ENCODE measurements around the gene CRADD.
"Not testable (repeated sequence)": the region's sequence is repeated elsewhere in the genome, so short reads cannot be mapped to it uniquely, and the experiment has no call there.

The CRADD gene

GRCh38 chr12:93708952-93709351 is 31.8 kb downstream of the CRADD start:
- no peak for FAIRE-seq

- no peak for FAIRE-seq
Observed at GRCh38 chr12:93709386-93709785, 32.2 kb downstream of the CRADD start.

DNA sequence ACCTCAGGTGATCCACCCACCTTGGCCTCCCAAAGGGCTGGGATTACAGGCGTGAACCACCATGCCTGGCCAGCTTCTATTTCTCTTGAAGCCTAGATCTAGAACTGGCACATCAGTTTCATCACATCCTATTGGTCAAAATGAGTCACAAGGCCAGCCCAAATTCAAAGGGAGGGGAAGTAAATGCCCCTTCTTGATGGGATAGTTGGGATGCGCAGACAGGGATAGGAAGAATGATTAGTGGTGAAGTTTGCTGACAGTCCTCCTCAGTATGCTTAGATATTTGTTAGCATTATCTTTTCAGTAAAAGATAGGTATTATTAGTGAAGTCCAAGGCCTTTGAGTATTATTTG is 33.4 kb downstream of the CRADD start:
- FAIRE-seq = no peak

GRCh38 chr12:93711502-93711901 is 34.3 kb downstream of the CRADD start:
- not testable (repeated sequence) for FAIRE-seq

- FAIRE-seq = no peak
Observed at GRCh38 chr12:93712200-93712599, 35.0 kb downstream of the CRADD start.

GRCh38 chr12:93713060-93713459 is 35.9 kb downstream of the CRADD start:
- no peak for FAIRE-seq

DNA sequence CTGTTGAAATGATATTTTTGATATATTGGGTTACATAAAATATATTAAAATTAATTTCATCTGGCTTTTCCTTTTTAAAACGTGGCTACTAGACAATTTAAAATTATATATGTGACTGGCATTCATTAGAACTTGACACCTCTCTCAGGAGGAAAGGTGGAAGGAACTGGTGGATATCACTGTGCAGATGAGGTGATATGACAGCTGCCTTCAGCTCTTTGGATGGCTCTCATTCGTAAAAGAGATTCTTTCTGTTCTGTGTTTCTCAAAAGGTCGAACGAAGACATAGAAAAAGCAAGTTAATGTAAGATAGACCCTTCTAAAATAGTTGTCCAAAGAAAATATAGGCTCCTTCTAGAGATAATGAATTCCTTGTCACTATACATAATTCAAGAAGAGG is 36.6 kb downstream of the CRADD start:
- no peak for FAIRE-seq

DNA sequence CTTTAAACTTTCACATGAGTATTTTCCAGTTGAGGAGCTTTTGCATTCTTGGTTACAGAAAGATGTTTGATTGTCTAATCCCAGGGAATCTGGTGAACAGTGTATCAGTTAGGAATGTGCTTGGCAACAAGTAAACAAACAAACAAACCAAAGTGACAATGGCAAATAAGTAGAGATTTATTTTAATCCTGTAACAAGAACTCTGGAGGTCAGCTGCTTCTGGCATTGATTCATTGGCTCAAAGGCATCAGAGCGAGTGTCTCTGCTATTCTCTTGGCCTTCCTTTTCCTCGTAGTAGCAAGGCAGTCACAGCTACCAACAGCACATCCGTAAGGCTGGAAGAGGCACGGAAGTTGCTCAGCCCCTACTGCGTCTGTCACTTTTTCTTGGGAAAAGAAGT is 37.2 kb downstream of the CRADD start:
- no peak for FAIRE-seq

- FAIRE-seq = no peak
Observed at GRCh38 chr12:93719710-93720109, 42.5 kb downstream of the CRADD start.

DNA sequence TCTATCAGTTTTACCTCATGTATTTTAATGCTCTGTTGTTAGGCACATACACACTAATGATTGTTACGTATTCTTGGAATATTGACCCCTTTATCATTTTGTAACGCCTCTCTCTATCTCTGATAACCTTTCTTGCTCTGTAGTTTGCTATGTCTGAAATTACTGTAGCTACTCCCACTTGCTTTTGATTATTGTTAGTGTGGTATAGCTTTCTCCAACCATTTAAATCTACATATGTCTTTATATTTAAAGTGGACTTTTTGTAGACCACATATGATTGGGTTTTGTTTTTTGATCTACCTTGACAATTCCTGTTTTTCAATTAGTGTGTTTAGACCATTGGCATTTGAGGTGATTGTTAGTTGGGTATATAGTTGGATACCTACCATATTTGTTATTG is 43.4 kb downstream of the CRADD start:
- no peak for FAIRE-seq

DNA sequence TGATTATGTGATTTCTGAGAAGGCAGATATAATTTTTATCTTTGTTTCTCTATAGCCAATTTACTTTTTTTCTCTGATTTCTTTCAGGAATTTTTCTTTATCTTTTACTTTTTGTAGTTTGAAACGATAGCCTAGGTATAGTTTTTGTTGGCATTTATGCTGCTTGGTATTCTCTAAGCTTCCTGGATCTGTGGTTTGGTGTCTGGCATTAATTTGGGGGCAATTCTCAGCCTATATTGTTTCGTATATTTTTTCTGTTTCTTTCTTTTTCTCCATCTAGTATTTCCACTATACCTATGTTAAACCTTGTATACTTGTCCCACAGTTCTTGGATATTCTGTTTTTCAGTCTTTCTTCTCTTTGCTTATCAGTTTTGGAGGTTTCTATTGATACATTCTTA is 45.0 kb downstream of the CRADD start:
- FAIRE-seq = no peak

DNA sequence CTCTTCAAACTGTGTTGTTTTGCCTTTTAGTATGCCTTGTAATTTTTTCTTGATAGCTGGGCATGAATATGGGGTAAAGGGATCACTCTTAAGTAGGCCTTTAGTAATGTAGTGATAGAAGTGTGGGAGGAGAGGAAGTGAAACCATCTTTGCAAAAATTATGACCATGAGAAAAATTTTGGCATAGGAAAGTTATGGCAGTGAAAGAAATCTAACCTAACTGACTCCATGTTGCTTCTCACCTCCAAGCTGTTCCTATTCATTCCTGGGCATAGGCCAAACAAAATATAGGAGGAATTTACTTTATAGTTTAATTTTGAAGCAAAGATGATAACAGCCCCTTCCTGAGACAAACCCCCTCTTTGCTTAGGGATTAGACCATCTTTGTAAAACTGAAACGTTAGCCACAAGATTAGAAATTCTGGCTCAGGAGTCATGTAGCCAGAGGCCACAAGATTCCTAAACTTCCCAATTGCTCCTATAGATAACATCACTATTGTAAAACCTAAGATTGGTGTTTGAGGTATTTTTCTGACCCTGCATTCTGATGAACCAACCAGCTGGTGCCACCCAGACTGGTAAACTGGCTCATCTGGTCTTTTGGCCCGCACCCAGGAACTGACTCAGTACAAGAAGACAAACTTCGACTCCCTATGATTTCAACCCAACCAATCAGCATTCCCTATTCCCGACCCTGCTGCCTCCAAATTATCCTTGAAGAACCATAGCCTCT is 45.8 kb downstream of the CRADD start:
- FAIRE-seq = no peak

DNA sequence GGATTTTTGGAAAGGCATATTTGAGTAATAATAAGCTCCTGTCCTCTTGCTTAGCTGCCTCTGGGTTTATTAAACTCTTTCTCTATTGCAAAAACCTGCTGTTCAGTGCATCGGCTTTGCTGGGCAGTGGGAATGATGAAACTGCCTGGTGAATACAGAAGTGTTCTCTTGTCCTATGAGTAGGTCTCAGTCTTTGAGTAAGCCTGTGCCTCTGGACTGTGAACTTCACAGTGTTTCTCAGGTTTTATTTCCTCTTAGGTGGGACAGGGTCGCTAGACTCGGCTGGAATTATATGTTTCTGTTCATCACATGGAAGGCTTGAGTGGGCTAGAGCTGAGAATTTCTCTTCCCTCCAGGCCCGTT is 46.4 kb downstream of the CRADD start:
- FAIRE-seq = no peak

- FAIRE-seq = no peak
Observed at GRCh38 chr12:93725531-93725930, 48.4 kb downstream of the CRADD start.

GRCh38 chr12:93727195-93727811 is 50.1 kb downstream of the CRADD start:
- no peak for FAIRE-seq

DNA sequence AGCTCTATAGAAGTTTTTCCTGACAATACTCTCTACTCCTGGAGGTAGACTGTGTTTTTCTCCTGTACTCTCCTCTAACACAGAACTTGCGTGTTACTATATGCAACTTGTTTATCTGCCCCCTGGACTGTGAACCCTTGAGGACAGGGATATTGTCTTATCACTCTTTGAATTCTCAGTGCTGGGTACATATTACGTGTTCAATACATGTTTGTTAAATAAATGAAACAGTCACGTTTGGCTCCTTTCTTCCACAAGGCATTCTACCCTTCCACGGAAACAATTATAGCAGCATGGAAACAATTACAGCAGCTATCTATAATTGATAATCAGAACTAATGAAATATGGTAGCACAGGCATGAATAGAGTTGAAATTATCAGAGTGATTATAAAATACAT is 50.7 kb downstream of the CRADD start:
- FAIRE-seq = no peak

DNA sequence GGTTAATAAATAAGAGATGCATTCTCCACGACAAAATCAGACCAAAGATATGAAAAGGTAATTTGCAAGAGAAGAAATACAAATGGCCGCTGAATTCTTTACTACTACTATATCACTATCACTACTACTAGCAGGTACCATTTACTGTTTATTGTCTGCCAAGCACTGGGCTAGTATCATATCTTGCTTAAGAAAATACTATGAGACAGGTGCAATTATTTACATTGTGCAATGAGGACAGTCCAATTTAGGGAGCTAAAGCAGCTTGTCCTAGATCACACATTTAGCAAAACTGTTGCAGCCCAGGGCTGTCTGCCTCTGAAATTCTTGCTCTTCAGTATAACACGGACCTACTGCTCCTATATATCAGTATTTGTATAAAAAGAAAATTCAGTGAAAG is 52.8 kb downstream of the CRADD start:
- FAIRE-seq = no peak

GRCh38 chr12:93733358-93733757 is 56.2 kb downstream of the CRADD start:
- FAIRE-seq = no peak

- FAIRE-seq = no peak
Observed at GRCh38 chr12:93733928-93734327, 56.8 kb downstream of the CRADD start.

- no peak for FAIRE-seq
Observed at GRCh38 chr12:93734784-93735183, 57.6 kb downstream of the CRADD start.

DNA sequence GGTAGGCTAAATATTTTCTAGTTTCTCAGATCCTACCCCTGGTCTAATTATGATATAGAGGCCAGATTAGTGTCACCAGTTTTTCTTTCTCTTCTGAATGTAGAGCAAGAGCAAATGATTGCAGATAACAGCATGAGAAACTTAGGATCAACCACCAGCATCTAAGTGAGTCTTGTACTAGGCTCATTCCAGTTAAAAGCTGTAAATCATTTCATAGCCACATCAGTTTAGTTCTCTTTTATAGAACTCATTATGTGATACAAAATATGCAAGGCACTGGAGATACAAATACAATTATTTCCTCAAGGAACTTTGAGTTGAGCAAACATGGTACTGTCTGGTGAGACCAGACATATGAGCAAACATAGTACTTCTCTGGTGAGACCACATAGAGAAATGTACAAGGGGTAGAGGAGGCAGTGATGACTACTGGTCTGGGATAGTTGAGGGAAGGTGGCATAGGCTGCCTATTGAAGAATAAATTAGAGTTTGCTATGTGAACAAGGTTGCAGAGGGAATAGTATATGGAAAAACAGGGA is 59.5 kb downstream of the CRADD start:
- no peak for FAIRE-seq

DNA sequence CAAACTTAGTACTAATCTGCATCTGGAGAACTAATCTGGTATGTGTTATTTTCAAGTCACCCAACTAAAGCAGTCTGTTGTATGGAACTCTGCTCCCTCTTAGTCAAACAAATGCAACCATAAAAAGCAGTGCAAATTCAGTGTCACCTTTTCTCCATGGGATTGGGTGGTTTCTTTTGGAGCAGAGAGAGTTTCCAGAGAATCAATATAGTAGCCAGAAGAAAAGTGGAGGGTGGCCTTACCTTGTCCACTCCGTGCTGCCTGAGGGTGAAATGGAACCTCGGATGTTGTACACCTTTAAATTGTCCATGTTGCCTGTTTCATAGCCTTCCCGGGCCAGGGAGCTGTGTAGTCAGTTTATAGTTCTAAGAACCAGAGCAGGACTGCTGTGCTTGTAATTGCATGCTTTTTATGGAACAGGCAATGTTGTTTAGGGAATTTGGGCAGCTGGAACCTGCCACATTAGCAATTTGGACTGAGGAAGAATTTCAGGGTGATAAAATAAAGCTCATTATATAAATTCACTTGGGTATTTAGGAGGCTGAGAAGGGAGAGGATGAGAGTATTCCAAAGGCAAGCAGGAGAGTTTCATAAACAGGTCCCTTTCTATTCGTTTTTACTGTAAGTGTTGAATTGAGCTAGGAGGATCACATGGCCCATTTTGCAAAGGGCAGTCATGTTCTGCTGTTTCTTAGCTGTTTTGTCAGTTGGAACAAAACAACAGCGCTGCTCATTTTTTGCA is 60.5 kb downstream of the CRADD start:
- FAIRE-seq = no peak

DNA sequence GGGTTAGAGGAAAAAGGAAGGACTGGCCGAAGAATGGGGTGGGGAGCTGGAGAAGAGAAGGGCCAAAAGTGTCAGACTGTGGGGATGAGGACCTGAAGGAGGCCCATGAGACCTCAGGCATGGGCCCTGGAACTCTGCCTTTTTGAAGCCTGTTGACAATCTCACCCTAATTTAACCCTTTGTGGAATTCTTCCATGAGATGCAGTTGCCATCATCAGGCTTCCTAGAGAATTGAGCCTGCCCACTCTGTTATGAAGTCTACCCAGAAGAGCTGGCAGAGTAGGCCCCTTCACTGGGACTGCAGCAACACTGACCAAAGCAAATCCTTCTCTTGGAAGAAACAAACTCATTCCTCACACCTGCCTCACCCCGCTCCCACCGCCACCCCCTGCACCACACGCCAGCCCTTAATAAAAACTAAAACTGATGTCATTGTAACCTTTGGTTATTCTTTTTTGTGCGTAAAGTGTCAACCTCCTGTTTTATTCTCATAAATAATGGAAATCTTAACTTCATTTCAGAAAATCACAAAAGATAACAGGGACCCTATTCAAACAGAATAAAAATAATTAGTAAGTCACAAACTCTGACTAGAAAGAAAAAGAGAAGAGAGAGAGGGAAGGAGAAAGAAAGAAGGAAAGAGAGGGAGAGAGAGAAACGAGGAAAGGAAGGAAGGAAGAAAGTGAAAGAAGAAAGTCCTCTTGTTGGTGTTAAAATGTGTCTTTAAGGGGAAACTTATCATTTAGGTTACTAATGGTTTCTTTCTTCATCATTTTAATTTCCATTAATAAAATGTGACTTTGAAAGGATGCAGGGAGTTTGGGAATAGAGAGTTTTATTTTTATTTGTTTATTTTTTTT is 61.3 kb downstream of the CRADD start:
- FAIRE-seq = peak; percentile 46

All from endometrium (tissue), 2 donors.